Endothelial cell (in vitro differentiated cells): ENCODE results near the gene NTM. TPM values are rescaled to one million over a fixed set of nuclear protein-coding genes. Genes with fewer than 3 reads are reported as not detected.

Source experiments
- DNase-seq: peaks from one replicate; pipeline ENCODE4 v3.0.0; 2021; ENCODE audit warnings: low spot score
- H3K27ac Mint-ChIP-seq: one replicate; pipeline ENCODE4 v1.8.0; 2021; ENCODE audit warnings: mixed read lengths, inconsistent platforms; ENCODE audit not compliant: unreplicated experiment
- H3K27me3 Mint-ChIP-seq: one replicate; pipeline ENCODE4 v1.8.0; 2021; ENCODE audit warnings: mild to moderate bottlenecking, moderate library complexity, mixed read lengths, inconsistent platforms; ENCODE audit not compliant: unreplicated experiment
- H3K36me3 Mint-ChIP-seq: one replicate; pipeline ENCODE4 v1.8.0; 2021; ENCODE audit warnings: mild to moderate bottlenecking, low read depth, mixed read lengths, inconsistent platforms; ENCODE audit not compliant: unreplicated experiment
- H3K4me1 Mint-ChIP-seq: one replicate; pipeline ENCODE4 v1.8.0; 2021; ENCODE audit warnings: mild to moderate bottlenecking, mixed read lengths, inconsistent platforms; ENCODE audit not compliant: unreplicated experiment
- H3K4me3 Mint-ChIP-seq: one replicate; pipeline ENCODE4 v1.8.0; 2021; ENCODE audit warnings: mild to moderate bottlenecking, mixed read lengths, inconsistent platforms; ENCODE audit not compliant: unreplicated experiment
- H3K9me3 Mint-ChIP-seq: one replicate; pipeline ENCODE4 v1.8.0; 2021; ENCODE audit warnings: mixed read lengths, inconsistent platforms; ENCODE audit not compliant: unreplicated experiment
- total RNA-seq: library from RNA; stranded (reverse); fragmentation: NEBNext Ultra II Directional; extraction: Animal tissue kit (Norgen Biotek cat#: 25700); gene quantifications from one replicate; pipeline ENCODE4 v1.2.1, GENCODE V29; 2021; ENCODE audit not compliant: unreplicated experiment
- TF ChIP-seq, protein P1 (sequence below): fragments of 200-600 bp; sonication (generic); IDR thresholded peaks from one replicate; pipeline ENCODE4 v1.5.0; 2021; ENCODE audit warnings: antibody characterized with exemption; ENCODE audit not compliant: unreplicated experiment

Gene NTM
- total RNA-seq, 1 donor from 2014 or later, result 3.6 TPM

GRCh38 chr11:131588057-131588456, 217.6 kb downstream of the NTM start:
- H3K9me3 Mint-ChIP-seq, result no peaks in the 10 kb centered on the region
- H3K4me3 Mint-ChIP-seq, result no peak overlapping the region
- TF ChIP-seq, protein P1, sequence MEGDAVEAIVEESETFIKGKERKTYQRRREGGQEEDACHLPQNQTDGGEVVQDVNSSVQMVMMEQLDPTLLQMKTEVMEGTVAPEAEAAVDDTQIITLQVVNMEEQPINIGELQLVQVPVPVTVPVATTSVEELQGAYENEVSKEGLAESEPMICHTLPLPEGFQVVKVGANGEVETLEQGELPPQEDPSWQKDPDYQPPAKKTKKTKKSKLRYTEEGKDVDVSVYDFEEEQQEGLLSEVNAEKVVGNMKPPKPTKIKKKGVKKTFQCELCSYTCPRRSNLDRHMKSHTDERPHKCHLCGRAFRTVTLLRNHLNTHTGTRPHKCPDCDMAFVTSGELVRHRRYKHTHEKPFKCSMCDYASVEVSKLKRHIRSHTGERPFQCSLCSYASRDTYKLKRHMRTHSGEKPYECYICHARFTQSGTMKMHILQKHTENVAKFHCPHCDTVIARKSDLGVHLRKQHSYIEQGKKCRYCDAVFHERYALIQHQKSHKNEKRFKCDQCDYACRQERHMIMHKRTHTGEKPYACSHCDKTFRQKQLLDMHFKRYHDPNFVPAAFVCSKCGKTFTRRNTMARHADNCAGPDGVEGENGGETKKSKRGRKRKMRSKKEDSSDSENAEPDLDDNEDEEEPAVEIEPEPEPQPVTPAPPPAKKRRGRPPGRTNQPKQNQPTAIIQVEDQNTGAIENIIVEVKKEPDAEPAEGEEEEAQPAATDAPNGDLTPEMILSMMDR, result no peak
- no peaks in the 10 kb centered on the region for H3K36me3 Mint-ChIP-seq
- H3K4me1 Mint-ChIP-seq, result peaks cover 9% of the 10 kb centered on the region
- H3K27ac Mint-ChIP-seq, result no peak overlapping the region
- peaks cover 4% of the 10 kb centered on the region for H3K27me3 Mint-ChIP-seq
- no peak for DNase-seq

GRCh38 chr11:131591051-131591461, 220.6 kb downstream of the NTM start:
- TF ChIP-seq, protein P1, result no peak
- Mint-ChIP-seq H3K4me1 (peaks cover 7% of the 10 kb centered on the region), H3K4me3 (no peak overlapping the region), H3K27me3 (peaks cover 4% of the 10 kb centered on the region), H3K9me3 (no peaks in the 10 kb centered on the region), H3K36me3 (no peaks in the 10 kb centered on the region), H3K27ac (no peak overlapping the region)
- no peak for DNase-seq

DNA sequence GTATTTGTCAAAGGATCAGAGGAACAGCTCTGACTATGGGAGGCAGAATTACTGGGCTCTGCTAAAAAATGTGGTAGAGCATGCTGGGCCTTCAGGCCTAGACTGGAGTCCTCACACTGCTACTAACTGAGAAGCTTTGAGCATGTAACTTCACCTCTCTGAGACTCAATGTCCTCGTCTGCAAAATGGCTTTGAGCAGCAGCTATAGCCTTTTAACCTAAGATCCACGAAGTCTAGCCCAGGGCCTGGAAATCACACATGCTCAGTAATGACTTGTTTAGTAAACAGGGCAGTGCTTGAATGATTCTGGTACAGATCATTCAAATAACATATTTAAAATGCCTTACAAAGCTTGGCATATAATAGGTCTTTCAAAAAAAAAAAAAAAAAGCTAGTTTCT, 221.7 kb downstream of the NTM start:
- Mint-ChIP-seq H3K27ac (no peak overlapping the region), H3K9me3 (no peaks in the 10 kb centered on the region), H3K4me1 (peaks cover 7% of the 10 kb centered on the region), H3K4me3 (no peak overlapping the region), H3K27me3 (peaks cover 4% of the 10 kb centered on the region), H3K36me3 (no peaks in the 10 kb centered on the region)
- DNase-seq, result no peak
- TF ChIP-seq, protein P1, result no peak

GRCh38 chr11:131592734-131593133, 222.3 kb downstream of the NTM start:
- TF ChIP-seq, protein P1, result no peak
- H3K4me3 Mint-ChIP-seq, result no peak overlapping the region
- no peaks in the 10 kb centered on the region for H3K36me3 Mint-ChIP-seq
- H3K27me3 Mint-ChIP-seq, result peaks cover 4% of the 10 kb centered on the region
- DNase-seq, result no peak
- H3K27ac Mint-ChIP-seq, result no peak overlapping the region
- H3K9me3 Mint-ChIP-seq, result no peaks in the 10 kb centered on the region
- H3K4me1 Mint-ChIP-seq, result peaks cover 7% of the 10 kb centered on the region

- Mint-ChIP-seq H3K36me3 (no peaks in the 10 kb centered on the region), H3K9me3 (no peaks in the 10 kb centered on the region), H3K4me1 (peaks cover 7% of the 10 kb centered on the region), H3K27me3 (peaks cover 4% of the 10 kb centered on the region), H3K27ac (no peak overlapping the region), H3K4me3 (no peak overlapping the region)
- no peak for DNase-seq
- TF ChIP-seq, protein P1, result no peak
These were observed 222.9 kb downstream of the NTM start for GRCh38 chr11:131593301-131593700.
